ENCODE results near the gene SLC9A2. TPM values are rescaled to one million over a fixed set of nuclear protein-coding genes. Genes with fewer than 3 reads are reported as not detected.

The SLC9A2 gene
- total and polyA plus RNA-seq, 2 donors (not counting 1 experiment from before 2014, with no cell fraction given) = not detected

DNA sequence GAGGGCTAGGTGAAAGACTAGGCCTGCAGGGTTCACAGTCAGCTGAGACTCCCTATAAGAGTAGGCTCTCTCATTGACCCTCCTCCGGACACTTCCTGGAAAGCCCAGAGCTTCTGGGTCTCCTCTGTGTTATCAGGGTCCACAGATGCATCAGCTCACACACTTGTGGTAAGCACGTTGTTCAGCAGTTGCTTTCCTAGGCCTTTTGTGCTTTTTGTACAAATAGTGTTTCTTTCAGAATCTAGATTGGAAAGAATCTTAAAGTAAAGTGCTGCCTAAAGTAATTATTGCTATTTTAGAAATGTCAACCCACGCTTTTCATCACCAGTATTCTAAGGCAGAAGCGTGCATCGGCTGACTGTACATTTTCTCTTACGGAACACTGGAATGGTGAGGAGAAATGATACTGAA, 15.5 kb downstream of the SLC9A2 start:
- no peaks in the 10 kb centered on the region for H4K20me1 ChIP-seq (ENCODE audit: control insufficient read depth, insufficient read depth, low read length, poor library complexity, severe bottlenecking)
- no peak overlapping the region for H3K4me3 ChIP-seq (ENCODE audit: control extremely low read depth in 1 of 5, extremely low read depth in 1 of 5, insufficient read depth in 1 of 5, low read depth in 2 of 5, low read length in 4 of 5)
- no peak for DNase-seq
- H3K9me3 ChIP-seq (ENCODE audit: control extremely low read depth in 1 of 3, control insufficient read depth in 2 of 3, insufficient read depth in 1 of 3, low read length in 2 of 3) = no peaks in the 10 kb centered on the region
- 100% methylated on average over 4 of the region's 6 CpGs for WGBS (ENCODE audit: insufficient coverage)
- ATAC-seq (ENCODE audit: low read depth) = no peak
- ChIA-PET CTCF (no interaction called here), POLR2A (no interaction called here)
- no peaks in the 10 kb centered on the region for H3K4me1 ChIP-seq (ENCODE audit: control insufficient read depth in 2 of 2, insufficient read depth in 2 of 2, low read length in 2 of 2)
- H3K4me1 Mint-ChIP-seq = no peaks in the 10 kb centered on the region
- no peak overlapping the region for H3K4me3 Mint-ChIP-seq
- no peak overlapping the region for H3K9ac ChIP-seq (ENCODE audit: low read length)
- H3K27ac Mint-ChIP-seq = no peak overlapping the region
- no peaks in the 10 kb centered on the region for H3K36me3 ChIP-seq (replicated peaks in 1 of 2; ENCODE audit: control extremely low read depth in 1 of 2, control insufficient read depth in 1 of 2, extremely low read depth in 1 of 2, insufficient read depth in 2 of 2, low read length in 1 of 2)
- H3K27me3 Mint-ChIP-seq = peaks cover 11% of the 10 kb centered on the region
- TF ChIP-seq, protein P1, sequence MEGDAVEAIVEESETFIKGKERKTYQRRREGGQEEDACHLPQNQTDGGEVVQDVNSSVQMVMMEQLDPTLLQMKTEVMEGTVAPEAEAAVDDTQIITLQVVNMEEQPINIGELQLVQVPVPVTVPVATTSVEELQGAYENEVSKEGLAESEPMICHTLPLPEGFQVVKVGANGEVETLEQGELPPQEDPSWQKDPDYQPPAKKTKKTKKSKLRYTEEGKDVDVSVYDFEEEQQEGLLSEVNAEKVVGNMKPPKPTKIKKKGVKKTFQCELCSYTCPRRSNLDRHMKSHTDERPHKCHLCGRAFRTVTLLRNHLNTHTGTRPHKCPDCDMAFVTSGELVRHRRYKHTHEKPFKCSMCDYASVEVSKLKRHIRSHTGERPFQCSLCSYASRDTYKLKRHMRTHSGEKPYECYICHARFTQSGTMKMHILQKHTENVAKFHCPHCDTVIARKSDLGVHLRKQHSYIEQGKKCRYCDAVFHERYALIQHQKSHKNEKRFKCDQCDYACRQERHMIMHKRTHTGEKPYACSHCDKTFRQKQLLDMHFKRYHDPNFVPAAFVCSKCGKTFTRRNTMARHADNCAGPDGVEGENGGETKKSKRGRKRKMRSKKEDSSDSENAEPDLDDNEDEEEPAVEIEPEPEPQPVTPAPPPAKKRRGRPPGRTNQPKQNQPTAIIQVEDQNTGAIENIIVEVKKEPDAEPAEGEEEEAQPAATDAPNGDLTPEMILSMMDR (IDR thresholded peaks at IDR 0.05) = no peak
- no peak for TF ChIP-seq EZH2 (IDR thresholded peaks at IDR 0.05; ENCODE audit: borderline replicate concordance, insufficient read depth, low read depth, low read length, poor library complexity, severe bottlenecking)
- H3K79me2 ChIP-seq (ENCODE audit: control insufficient read depth, insufficient read depth, low read length) = no peaks in the 10 kb centered on the region
- H3K9me3 Mint-ChIP-seq (ENCODE audit: insufficient read depth) = no peaks in the 10 kb centered on the region
- H3K27ac ChIP-seq (ENCODE audit: low read length in 2 of 2) = no peak overlapping the region
- H3K4me2 ChIP-seq (replicated peaks; ENCODE audit: low read depth, low read length, poor library complexity, severe bottlenecking) = no peak overlapping the region
- no peak overlapping the region for H2AFZ ChIP-seq (ENCODE audit: insufficient read depth, low read depth, low read length, poor library complexity, severe bottlenecking)
- intact Hi-C loops (cut with micrococcal nuclease) = no loop called here
- H3K27me3 ChIP-seq (replicated peaks in 1 of 4; ENCODE audit: control extremely low read depth in 1 of 4, control insufficient read depth in 3 of 4, insufficient read depth in 4 of 4, low read length in 3 of 4) = no peaks in the 10 kb centered on the region

DNA sequence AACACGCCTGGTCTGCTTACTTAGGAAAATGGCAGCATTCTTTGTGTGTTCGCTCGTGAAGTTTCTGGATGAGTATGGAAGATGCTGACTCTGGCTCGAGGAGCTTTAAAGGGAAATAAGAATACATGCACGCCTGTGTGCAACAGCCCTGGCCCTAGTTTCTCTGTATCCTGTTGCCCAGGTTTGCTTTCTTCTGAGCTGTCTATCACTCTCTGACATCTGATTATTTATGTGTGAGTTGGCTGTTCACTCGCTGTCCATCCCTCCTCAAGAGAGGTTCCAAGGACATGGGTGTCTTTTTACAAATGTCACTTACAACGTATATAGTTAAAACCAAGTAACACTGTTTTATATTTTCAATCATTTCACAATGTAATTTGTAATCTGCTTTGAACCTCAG, 16.0 kb downstream of the SLC9A2 start:
- no peak overlapping the region for H3K27ac Mint-ChIP-seq
- Histone ChIP-seq H2AFZ (ENCODE audit: insufficient read depth, low read depth, low read length, poor library complexity, severe bottlenecking) (no peak overlapping the region), H3K27ac (ENCODE audit: low read length in 2 of 2) (no peak overlapping the region), H3K36me3 (replicated peaks in 1 of 2; ENCODE audit: control extremely low read depth in 1 of 2, control insufficient read depth in 1 of 2, extremely low read depth in 1 of 2, insufficient read depth in 2 of 2, low read length in 1 of 2) (no peaks in the 10 kb centered on the region), H3K4me1 (ENCODE audit: control insufficient read depth in 2 of 2, insufficient read depth in 2 of 2, low read length in 2 of 2) (no peaks in the 10 kb centered on the region), H3K9me3 (ENCODE audit: control extremely low read depth in 1 of 3, control insufficient read depth in 2 of 3, insufficient read depth in 1 of 3, low read length in 2 of 3) (no peaks in the 10 kb centered on the region), H3K79me2 (ENCODE audit: control insufficient read depth, insufficient read depth, low read length) (no peaks in the 10 kb centered on the region), H3K27me3 (replicated peaks in 1 of 4; ENCODE audit: control extremely low read depth in 1 of 4, control insufficient read depth in 3 of 4, insufficient read depth in 4 of 4, low read length in 3 of 4) (no peaks in the 10 kb centered on the region), H3K4me3 (ENCODE audit: control extremely low read depth in 1 of 5, extremely low read depth in 1 of 5, insufficient read depth in 1 of 5, low read depth in 2 of 5, low read length in 4 of 5) (no peak overlapping the region), H4K20me1 (ENCODE audit: control insufficient read depth, insufficient read depth, low read length, poor library complexity, severe bottlenecking) (no peaks in the 10 kb centered on the region), H3K4me2 (replicated peaks; ENCODE audit: low read depth, low read length, poor library complexity, severe bottlenecking) (no peak overlapping the region), H3K9ac (ENCODE audit: low read length) (no peak overlapping the region)
- TF ChIP-seq, protein P1 (IDR thresholded peaks at IDR 0.05) = no peak
- no peak for TF ChIP-seq EZH2 (IDR thresholded peaks at IDR 0.05; ENCODE audit: borderline replicate concordance, insufficient read depth, low read depth, low read length, poor library complexity, severe bottlenecking)
- H3K4me3 Mint-ChIP-seq = no peak overlapping the region
- POLR2A ChIA-PET = no interaction called here
- ATAC-seq (ENCODE audit: low read depth) (no peak), DNase-seq (no peak)
- CTCF ChIA-PET = no interaction called here
- H3K9me3 Mint-ChIP-seq (ENCODE audit: insufficient read depth) = no peaks in the 10 kb centered on the region
- intact Hi-C loops (cut with micrococcal nuclease) = no loop called here
- H3K4me1 Mint-ChIP-seq = no peaks in the 10 kb centered on the region
- 100% methylated on average over 3 of the region's 7 CpGs for WGBS (ENCODE audit: insufficient coverage)
- H3K27me3 Mint-ChIP-seq = peaks cover 11% of the 10 kb centered on the region

All from B cell (primary cell).